GM18519 (cell line): ENCODE data around the gene FOXRED1.
A peak's percentile ranks its signal among the peaks of the same experiment; 100 is the strongest.
"Not testable (repeated sequence)": the region's sequence is repeated elsewhere in the genome, so short reads cannot be mapped to it uniquely, and the experiment has no call there.

Experiments
- ATAC-seq: cut with Tn5 transposase; IDR thresholded peaks from one replicate; pipeline ENCODE4 v1.9.1; 2021; ENCODE audit warnings: mild to moderate bottlenecking, moderate library complexity; ENCODE audit not compliant: unreplicated experiment, low FRiP score

Gene FOXRED1

DNA sequence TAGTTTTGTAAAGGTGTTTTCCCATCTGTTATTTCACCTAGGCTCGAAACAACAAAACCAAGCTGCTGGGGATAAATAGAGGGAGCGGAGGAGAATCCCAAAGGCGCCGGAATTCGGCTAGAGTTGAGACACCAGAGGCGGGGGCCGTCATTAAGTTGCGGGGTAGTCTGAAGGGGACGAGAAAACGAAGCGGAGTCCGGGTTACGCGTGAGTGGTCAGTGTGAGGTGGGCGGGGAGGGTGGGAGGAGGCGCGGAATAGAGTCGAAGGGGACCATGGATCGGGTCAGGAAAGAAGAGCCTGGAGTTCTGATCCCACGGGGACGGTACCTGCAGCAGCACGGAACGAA, 620 bp upstream of the FOXRED1 start:
- no peak for ATAC-seq

DNA sequence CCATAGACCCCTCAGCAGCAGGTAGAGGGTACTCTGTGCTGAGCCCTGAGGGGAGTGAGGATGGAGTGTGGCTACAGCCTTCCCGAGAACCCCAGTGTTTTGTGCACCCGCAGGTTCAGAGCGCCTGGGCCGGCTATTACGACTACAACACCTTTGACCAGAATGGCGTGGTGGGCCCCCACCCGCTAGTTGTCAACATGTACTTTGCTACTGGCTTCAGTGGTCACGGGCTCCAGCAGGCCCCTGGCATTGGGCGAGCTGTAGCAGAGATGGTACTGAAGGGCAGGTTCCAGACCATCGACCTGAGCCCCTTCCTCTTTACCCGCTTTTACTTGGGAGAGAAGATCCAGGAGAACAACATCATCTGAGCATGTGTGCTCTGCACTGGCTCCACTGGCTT, 8.4 kb downstream of the FOXRED1 start:
- ATAC-seq = no peak

DNA sequence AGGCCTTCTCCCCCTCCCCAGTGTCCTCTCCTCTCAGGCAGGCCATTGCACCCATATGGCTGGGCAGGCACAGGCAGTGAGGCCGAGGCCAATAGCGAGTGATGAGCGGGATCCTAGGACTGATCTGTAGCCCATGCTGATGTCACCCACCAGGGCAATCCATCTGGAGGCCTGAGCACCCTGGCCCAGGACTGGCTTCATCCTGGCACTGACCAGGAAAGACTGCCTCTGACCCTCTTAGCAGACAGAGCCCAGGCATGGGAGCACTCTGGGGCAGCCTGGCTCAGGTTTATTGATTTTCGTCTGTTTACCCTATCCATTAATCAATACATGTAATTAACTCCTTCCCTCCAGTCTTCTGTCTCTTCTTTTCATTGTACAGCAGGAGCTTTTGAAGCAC, 8.8 kb downstream of the FOXRED1 start:
- no peak for ATAC-seq

DNA sequence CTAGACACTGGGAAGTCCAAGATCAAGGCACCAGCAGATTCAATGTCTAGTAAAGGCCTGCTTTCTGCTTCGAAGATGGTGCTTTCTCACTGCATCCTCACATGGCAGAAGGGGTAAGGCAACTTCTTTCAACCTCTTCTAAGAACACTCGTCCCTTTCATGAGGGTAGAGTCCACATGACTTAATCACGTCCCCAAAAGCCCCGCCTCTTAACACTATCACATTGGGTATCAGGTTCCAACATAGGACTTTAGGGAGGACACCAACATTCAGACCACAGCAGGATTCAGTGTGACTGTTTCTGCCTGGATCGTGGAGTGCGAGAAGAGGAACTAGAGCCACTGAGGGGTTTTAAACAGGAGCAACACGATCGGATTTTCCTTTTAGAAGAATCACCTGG, 10.2 kb downstream of the FOXRED1 start:
- no peak for ATAC-seq

DNA sequence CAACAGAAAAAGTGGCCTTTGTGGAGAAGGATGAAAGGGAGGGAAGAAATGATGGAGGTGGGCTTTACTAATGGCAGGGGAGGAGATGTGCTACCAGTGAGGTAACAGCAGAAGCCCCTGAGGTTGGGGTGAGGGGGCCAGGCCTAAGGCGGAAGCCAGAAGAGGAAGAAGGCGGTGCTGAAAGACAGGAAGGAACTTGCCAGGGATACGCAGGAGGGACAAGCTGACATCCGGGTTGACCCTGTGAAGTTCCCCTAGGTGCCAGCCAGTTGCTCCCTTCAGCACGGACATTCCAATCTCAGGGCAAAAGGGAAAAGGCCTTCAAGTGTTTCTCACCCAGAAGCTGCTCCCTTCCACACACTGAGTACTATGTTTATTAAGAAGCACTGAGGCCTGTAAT, 11.6 kb downstream of the FOXRED1 start:
- no peak for ATAC-seq

DNA sequence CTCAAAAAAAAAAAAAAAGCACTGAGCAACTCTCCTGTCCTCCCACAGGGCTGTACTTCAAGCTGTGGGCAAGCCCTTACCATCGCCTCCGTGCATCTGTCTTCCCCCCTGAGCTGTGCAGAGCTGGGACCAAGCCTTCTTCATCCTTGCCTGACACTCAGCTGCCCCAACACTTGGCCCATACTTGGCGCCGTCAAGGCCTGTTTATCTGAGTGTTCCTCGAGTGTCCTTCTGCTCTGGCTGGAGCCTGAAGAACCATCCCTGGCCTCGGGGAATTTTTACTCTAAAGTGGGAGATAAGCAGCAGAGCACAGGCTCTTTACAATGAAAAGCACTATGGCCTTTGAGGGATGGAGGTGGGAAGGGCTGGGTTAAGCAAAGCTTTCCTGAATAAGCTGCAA, 12.3 kb downstream of the FOXRED1 start:
- no peak for ATAC-seq

DNA sequence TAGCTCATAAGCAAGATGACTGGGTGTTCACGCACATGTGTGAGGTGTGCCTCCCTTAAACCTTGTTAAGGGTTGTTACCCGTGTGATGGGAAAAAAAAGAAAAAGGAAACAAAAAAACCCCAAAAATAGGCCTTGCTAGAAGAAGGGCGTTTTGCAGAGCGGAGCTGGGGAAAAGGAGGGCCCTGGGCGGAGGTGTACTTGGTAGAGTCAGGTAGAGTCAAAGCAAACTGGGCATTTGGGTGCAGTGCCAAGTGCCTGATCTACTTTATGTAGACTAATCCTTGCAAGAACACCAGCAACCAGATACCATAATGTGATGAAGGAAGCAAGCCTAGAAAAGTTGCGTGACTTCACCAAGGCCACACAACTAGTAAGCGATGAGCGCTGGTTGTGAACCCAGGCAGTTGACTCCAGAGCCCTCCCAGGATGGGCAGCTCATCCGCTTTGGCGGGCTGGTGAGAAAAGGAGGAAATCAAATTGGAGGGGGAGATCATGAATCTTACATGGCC, 12.8 kb downstream of the FOXRED1 start:
- no peak for ATAC-seq

DNA sequence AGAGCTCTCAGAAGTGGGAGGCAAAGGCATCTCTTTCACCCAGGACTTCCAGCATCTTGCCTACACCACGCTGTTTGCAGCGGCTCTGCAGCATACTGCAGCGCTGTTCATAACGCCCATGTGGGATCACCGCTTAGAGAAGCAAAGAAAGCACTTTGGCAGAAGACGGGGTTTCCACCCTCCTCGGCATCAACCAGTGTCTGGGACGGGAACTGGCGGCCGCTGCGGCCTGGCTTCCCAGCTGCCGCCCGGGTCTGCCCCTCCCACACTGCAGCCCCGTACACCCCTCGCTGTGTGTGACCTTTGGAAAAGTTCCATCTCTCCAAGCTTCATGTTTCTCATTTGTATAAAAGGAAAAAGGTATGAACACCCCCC, 13.4 kb downstream of the FOXRED1 start:
- ATAC-seq = no peak

DNA sequence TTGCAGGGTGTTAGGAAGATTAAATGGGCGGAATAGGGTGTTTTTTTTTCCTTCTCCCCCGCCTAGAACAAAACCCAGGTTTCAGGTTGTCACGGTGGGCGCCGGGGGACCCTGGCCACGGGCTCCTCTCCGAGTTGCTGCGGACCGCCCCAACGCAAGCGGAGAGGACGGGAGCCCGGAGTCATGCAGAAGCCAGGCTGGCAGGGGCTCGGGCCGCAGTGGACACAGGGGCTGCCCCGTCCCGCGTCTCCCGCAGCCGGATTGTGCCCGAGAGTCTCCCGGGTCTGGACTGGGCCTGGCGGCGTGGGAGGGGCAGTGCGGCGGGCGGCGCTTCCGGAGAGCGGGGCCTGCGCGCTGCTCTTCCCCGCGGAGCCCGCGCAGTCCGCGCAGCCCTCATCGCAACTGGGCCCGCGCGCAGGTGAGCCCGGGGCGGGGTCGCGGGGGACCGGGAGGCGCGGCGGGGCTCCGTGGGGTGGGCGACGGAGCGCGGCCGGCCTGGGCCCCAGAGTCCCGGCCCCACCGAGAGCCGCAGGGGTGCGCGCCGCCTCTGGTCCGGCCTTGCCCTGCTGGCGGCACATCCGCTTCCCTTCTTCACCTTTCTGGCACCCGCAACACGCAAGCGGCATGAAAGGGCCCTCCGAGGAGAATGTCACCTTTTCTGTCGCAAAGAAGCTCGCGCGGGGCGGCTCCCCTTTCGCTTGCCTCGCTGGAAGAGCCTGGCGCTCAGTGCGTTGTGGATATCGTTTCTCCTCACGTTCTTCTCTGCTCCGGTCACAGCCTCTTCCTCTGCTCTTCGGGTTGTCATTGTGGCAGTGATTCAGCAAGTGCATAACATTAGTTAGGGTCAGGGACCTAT, 14.0 kb downstream of the FOXRED1 start, which contains the start of gene TIRAP:
Gene TIRAP (plus strand): TSS at position 358 of the 856 bp plus-strand sequence. CDS start 7,802 bp downstream, outside the sequence.
- peak; percentile 38 for ATAC-seq

DNA sequence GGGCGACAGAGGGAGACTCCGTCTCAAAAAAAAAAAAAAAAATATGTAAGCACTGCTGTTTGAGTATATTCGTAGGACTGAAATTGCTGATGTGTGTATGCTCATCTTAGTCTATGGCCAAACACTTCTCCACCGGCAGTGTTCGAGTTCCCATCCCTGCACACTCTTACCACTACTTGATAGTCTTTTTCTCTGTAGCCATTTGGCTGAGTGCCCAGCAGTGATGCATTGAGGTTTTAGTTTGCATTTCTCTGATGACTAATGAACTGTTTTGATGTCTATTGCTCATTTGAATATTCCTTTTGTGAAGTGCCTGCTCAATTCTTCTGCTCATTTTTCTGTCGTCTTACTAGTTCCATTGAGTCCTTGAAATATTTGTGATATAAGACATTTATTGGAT, 15.9 kb downstream of the FOXRED1 start:
- ATAC-seq = peak; percentile 69

DNA sequence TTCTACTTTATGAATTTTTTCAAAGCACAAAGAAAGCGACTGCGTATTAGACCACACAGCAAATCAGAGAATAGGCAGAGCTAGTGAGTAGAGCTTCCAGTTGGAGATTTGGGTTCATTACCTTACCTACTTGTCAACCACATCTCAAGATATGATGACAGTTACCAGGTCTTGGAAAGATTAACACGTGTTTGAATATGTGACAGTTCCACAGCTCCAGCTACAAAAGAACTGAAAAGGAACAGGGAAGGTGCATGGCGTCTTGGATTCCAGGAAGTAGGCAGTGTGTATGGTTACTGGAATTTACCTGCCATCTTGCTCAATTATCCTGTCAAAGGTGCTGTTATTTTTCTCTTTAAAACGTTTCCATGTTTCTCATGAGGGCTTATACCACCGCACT, 19.3 kb downstream of the FOXRED1 start:
- no peak for ATAC-seq

DNA sequence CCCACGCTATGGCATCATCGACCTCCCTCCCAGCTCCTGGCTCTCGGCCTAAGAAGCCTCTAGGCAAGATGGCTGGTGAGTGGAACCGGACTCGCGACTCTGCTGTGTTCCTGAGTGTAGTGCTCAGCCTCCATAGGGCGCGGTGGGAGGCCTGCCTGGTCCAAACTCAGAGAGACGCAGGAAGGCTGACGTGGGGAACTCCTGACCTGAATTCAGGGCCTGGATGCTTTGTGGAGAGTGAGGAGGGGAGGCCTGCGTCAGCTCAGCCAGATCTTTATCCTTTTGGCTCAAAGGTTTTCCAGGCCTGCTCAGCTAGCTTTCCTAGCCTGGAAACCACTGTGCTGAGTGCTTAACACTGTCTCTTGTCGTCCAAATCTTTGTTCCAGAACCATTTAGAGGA, 21.9 kb downstream of the FOXRED1 start:
- no peak for ATAC-seq

DNA sequence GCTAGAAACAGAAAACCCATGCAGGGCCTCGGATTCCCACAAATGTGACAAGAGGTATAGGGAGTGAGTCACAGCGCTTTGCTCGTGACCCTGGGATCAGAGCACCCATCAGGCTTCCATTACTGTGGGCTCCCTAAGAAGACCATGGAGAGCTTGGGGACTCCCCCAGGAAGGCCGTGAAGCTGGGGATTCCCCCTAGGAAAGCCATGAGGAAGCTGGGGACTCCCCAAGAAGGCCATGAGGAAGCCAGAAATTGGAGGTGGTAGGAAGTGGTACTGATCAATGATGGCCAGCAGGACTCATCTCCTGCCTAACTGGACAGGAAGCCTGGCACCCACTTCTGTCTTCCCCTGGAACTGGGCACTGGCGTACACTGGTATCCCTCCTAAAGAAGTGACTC, 24.8 kb downstream of the FOXRED1 start:
- no peak for ATAC-seq

DNA sequence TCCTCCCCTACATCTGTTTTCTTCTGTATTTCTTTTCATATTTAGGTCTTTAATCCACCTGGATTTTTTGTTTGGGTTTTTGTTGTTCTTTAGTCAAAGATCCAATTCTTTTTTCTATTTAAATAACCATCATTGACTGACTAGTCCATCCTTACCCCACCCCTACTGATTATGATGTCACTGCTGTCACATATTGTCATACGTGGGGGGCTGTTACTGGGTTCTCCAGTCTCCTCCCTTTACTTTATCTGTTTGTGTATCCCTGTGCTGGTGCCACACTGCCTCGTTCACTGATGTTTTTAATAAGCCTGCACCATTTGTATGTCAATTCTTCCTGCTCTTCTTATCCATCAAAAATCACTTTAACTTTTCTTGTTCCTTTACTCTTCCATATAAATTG, 28.1 kb downstream of the FOXRED1 start:
- ATAC-seq = no peak

DNA sequence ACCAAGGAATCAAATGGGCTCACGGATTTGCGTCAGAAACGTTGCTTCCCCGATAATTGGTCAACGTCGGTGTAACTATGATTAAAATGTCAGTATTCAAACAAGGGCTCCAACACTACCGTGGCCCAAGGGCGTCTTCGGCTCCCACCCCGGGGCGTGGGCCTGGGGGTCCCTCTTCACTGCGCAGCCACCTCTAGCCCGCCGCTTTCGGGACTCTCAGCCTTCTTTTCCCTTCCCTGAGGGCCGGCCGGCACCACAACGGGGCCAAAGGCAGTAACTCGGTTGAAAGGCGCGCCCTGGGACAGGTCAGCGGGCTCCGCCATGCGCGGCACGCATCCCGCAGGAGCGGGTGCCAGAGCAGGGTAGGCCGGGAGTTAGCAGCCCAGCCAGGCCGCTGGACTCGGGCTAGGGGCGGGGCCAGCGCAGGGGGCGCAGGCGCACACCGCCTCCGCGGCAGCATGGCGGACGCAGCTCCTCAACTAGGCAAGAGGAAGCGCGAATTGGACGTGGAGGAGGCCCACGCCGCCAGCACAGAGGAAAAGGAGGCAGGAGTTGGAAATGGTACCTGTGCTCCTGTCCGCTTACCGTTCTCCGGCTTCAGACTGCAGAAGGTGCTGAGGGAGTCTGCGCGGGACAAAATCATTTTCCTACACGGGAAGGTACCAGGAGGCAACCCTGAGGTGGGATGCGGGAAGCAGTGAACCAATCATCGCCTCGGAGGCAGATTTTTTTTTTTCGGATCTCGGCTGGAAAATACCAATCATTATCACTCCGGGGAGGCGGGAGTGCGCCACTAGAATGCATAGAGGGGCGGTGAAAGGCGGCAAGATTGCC, 34.9 kb downstream of the FOXRED1 start, which contains the start of gene DCPS:
Gene DCPS (plus strand): TSS at position 438 of the 834 bp plus-strand sequence. CDS start 21 bp downstream, at position 459.
- peak; percentile 80 for ATAC-seq

DNA sequence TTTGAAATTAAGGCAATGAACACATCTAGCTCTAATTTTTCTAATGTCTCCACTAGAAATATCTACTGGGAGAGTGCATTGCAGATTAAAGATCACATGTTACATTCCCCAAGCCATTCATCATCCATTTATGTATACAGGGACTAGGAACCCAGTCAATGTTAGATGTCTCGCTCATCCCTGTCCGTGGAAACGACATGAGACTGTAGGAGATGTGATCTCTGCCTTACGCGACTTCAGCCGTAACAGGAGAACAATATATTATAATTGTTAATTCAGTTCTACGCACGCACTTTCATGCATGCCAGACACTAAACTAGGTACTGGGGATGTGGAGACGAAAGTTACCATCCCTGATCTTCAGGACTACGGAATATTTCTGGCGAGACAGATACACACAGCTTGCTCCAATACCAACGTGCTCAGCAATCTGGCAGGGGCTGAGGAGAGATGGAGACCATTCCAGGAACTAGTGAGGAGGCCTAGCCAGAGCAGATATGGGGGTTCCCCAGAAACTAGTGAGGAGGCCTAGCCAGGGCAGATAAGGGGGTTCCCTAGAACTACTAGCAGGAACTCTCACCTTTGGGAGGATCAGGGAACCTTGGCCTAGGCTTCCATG, 35.6 kb downstream of the FOXRED1 start:
- no peak for ATAC-seq

DNA sequence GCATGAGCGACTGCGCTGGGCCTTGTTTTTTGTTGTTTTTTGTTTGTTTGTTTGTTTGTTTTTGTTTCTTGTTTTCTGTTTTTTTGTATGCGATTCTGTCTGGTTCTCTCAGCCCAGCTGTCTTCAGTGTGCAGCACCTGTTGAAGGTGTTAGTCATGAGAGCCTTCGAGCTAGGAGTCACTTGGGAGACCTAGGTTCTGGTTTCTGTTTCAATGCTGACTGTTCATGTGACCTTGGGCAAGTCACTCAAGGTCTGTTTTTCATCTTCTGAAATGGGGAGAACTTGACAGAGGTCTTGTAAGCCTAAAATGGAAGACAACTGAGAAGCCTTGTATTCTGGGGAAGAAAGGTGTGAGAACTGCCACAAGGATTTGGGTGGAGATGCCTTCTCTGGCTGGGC, 36.7 kb downstream of the FOXRED1 start:
- peak; percentile 54 for ATAC-seq

DNA sequence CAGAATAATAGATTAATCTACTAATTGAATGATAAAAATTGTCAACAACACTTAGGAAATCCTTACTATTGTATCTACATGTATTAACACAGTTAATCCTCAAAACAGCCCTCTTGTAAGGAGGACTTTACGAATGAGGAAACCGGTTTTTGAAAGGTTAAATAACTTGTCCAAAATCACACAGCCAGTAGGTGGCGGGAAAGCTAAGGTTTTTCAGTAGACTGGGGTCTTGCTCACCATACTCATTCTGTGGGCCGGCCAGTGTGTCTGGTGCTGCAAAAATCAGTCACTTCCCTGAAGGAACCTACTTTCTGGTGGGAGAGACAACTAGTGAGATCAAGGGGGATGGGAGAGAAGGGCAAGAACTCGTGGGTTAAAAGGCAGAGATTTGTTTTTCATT, 38.8 kb downstream of the FOXRED1 start:
- no peak for ATAC-seq

DNA sequence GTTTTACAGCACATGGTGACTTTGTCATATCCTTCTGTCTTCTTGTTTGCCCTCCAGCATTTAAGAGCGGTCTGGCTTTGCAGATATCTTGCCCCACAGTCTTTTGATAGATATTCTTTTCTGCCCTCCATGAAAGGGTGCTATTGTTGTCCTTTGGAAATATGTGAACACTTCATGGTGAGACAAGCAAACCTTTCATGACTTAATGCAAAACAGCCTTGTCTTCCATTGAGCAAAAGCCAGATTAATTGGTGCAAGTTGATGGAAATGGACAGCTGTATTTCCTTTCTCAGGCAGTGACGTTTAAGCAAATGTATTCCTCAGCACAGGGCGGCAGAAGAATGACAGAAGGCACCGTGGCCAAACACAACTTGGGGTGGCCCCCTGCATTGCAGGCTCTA, 39.3 kb downstream of the FOXRED1 start:
- ATAC-seq = no peak

DNA sequence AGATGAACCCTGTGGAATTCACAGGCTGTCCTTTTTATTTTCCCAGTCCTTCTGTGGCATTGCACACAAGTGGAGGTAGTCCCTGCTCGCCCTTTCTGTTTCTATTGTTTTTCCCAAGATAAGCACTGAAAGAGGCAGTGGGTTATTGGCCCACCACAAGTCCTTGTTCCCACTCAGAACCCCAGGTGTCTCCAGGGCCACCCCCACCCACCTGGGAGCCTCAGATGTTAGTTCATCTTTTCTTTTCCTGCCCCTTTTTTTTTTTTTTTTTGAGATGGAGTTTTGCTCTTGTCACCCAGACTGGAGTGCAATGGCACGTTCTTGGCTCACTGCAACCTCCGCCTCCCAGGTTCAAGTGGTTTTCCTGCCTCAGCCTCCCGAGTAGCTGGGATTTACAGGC, 39.8 kb downstream of the FOXRED1 start:
- not testable (repeated sequence) for ATAC-seq
